AG09319 (cell line): ENCODE results near the gene STEAP3.

Source experiments
- DNase-seq: peaks from one replicate; pipeline ENCODE4 v3.0.0-alpha.2; 2010; ENCODE audit warnings: low read depth; ENCODE audit errors: extremely low read depth
- CTCF ChIP-seq: IDR thresholded peaks from 2 replicates; pipeline ENCODE4 v1.5.1; 2011; ENCODE audit warnings: low read depth, mild to moderate bottlenecking, inconsistent platforms, low read length, moderate library complexity

The STEAP3 gene

GRCh38 chr2:119256582-119256921 is 32.9 kb downstream of the STEAP3 start:
- no peak for TF ChIP-seq CTCF
- DNase-seq = no peak

GRCh38 chr2:119257198-119257597 is 33.6 kb downstream of the STEAP3 start:
- DNase-seq = no peak
- TF ChIP-seq CTCF = no peak

DNA sequence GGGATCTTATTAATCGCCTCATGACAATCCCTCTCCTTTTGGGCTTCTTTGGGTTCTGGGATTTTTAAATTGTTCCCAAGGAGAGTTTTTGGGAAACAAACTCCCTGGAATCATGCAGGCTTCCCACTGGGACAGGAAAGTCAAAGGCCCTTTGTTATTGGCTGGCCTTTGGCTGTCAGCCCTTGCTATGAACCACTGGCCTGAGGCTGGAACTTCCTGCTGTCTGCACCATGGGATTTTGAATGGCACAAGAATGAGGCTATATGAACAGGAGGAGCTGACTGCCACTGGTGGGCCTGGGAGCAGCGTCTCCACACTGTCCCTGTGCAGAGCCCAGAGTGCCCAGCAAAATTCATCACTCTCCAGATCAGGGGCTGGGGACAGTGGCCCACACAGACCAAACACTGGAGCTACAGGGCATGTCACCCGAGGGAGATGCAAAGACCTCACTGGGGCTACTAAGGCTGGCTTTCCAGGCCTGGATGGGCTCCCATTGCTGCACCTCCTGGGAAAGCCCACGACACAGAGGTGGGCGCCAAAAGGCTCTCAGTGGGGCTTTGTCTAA is 35.7 kb downstream of the STEAP3 start:
- no peak for TF ChIP-seq CTCF
- DNase-seq = no peak

GRCh38 chr2:119260646-119261492 is 37.2 kb downstream of the STEAP3 start:
- DNase-seq = no peak
- TF ChIP-seq CTCF = no peak

- no peak for DNase-seq
- TF ChIP-seq CTCF = no peak
Measured at GRCh38 chr2:119261493-119262225, 38.0 kb downstream of the STEAP3 start.

GRCh38 chr2:119263025-119263424 is 39.4 kb downstream of the STEAP3 start:
- TF ChIP-seq CTCF = no peak
- DNase-seq = no peak

DNA sequence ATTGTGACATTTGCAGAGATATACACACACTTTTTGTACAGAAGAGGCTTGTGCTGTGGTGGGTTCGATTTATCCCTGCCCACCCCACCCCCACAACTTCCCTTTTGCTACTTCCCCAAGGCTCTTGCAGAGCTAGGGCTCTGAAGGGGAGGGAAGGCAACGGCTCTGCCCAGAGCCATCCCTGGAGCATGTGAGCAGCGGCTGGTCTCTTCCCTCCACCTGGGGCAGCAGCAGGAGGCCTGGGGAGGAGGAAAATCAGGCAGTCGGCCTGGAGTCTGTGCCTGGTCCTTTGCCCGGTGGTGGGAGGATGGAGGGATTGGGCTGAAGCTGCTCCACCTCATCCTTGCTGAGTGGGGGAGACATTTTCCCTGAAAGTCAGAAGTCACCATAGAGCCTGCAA is 40.0 kb downstream of the STEAP3 start:
- no peak for TF ChIP-seq CTCF
- no peak for DNase-seq
